Type B pancreatic cell (in vitro differentiated cells): ENCODE measurements around the gene ATXN2. TPM values are rescaled to one million over a fixed set of nuclear protein-coding genes. Genes with fewer than 3 reads are reported as not detected.
"Not testable (repeated sequence)": the region's sequence is repeated elsewhere in the genome, so short reads cannot be mapped to it uniquely, and the experiment has no call there.

Experiments used
- DNase-seq: peaks from one replicate; pipeline ENCODE4 v3.0.0; 2021; ENCODE audit warnings: mixed read lengths; ENCODE audit not compliant: unreplicated experiment; ENCODE audit errors: extremely low spot score
- H3K27ac Mint-ChIP-seq: 2 replicates; pipeline ENCODE4 v1.8.0; 2021; ENCODE audit warnings: mild to moderate bottlenecking, mixed read lengths
- H3K27me3 Mint-ChIP-seq: 2 replicates; pipeline ENCODE4 v1.8.0; 2021; ENCODE audit warnings: mixed read lengths
- H3K36me3 Mint-ChIP-seq: 2 replicates; pipeline ENCODE4 v1.8.0; 2021; ENCODE audit warnings: mixed read lengths
- H3K4me1 Mint-ChIP-seq: one replicate; pipeline ENCODE4 v1.8.0; 2021; ENCODE audit warnings: mixed read lengths; ENCODE audit not compliant: unreplicated experiment
- H3K4me3 Mint-ChIP-seq: 2 replicates; pipeline ENCODE4 v1.8.0; 2021; ENCODE audit warnings: mild to moderate bottlenecking, mixed read lengths
- H3K9me3 Mint-ChIP-seq: 2 replicates; pipeline ENCODE4 v1.8.0; 2021; ENCODE audit warnings: mixed read lengths
- CTCF ChIP-seq: fragments of 200-600 bp; sonication (generic); conservative IDR thresholded peaks from 2 replicates; pipeline ENCODE4 v1.5.0; 2021; ENCODE audit warnings: antibody characterized with exemption, mild to moderate bottlenecking
- total RNA-seq: library from RNA; stranded (reverse); gene quantifications from 2 replicates; pipeline ENCODE4 v1.2.1, GENCODE V29; 2021; ENCODE audit warnings: low replicate concordance

The ATXN2 gene
- total RNA-seq, 1 donor from 2014 or later = 80.9 TPM

DNA sequence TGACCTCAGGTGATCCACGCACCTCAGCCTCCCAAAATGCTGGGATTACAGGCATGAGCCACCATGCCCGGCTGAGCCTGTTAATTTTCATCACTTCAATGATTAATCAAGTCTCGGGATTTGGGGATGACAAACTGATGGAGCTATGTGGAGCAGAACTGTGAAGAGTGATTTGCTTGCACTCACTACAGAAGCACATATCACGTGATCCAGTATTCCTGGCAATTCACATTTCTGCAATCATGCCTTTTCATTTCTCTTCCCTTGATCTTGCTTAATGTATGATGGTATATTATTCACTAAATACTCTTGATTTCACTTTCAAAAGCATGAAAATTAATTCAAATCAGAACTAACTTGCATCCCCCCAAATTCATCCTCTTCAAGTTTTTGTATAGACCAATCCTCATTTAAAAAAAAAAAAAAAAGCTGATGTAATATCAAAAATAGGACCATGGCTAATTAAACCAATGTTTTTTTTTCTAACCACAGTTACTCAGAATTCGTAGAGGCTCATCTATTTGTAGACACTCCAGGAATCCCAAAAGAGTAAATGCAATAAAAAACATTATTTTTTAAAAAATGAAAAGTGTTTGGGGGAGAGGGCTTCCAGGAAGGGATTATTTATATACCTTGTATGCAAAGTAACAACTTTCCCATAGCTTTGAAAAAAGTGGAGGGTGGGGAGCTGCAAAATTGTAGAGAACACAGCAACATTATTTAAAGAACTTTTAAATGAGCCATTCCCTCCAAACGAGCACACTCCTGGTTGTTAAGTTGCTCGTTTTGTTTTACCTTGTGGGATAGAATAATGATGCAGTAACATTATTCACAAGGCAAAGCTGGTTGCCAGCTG lies 7.0 kb upstream of the ATXN2 start:
- H3K36me3 Mint-ChIP-seq = no peaks in the 10 kb centered on the region
- no peak overlapping the region for H3K4me3 Mint-ChIP-seq
- no peaks in the 10 kb centered on the region for H3K9me3 Mint-ChIP-seq
- TF ChIP-seq CTCF = no peak
- peaks cover 10% of the 10 kb centered on the region for H3K4me1 Mint-ChIP-seq
- no peaks in the 10 kb centered on the region for H3K27me3 Mint-ChIP-seq
- no peak overlapping the region for H3K27ac Mint-ChIP-seq
- no peak for DNase-seq

GRCh38 chr12:111602857-111603256 lies 3.7 kb upstream of the ATXN2 start:
- not testable (repeated sequence) for DNase-seq, H3K9me3 Mint-ChIP-seq, H3K36me3 Mint-ChIP-seq, H3K27me3 Mint-ChIP-seq, H3K27ac Mint-ChIP-seq, H3K4me3 Mint-ChIP-seq
- H3K4me1 Mint-ChIP-seq = peaks cover 16% of the 10 kb centered on the region

DNA sequence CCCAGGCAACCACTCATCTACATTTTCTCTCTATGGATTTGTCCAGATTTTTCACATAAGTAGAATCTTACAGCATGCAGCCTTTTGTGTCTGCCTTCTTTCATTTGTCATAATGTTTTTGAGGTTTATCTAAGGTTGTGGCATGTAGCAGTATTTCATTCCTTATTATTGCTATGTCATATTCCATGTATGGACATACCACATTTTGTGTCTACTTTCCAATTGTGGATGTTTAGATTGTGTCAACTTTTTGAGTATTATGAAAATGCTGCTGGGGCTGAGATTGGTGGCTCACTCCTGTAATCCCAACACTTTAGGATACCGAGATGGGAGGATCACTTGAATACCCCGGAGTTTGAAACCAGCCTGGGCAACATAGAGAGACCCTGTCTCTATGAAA lies 3.2 kb upstream of the ATXN2 start:
- H3K36me3 Mint-ChIP-seq = no peaks in the 10 kb centered on the region
- no peaks in the 10 kb centered on the region for H3K9me3 Mint-ChIP-seq
- peak overlapping the region; percentile 14 for H3K27ac Mint-ChIP-seq
- TF ChIP-seq CTCF = no peak
- no peak for DNase-seq
- H3K4me1 Mint-ChIP-seq = peaks cover 13% of the 10 kb centered on the region
- H3K4me3 Mint-ChIP-seq = peak overlapping the region; percentile 39
- peaks cover 2% of the 10 kb centered on the region for H3K27me3 Mint-ChIP-seq

GRCh38 chr12:111600986-111601385 lies 1.9 kb upstream of the ATXN2 start:
- Mint-ChIP-seq H3K4me1 (peaks cover 14% of the 10 kb centered on the region), H3K27ac (peak overlapping the region; percentile 29)

DNA sequence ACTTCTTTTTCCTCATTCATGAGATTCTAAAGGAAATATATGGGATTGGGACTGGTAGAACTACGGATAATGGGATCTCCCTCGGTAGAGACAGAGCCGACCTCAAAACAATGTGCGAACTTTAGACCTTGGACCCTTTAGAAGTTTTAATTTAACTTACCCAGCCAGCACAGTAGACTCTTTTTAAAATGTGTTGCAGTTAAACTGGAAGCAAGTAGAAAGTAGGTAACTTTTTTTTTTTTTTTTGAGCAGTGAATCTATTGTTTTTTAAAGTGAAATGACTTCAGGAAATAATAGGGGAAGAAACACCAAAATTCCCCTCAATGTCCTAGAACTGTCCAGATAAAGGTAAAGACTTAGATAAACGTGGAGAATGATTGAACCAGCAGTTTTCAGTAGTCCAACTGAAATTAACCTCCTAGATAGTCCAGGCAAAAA lies 1.1 kb upstream of the ATXN2 start:
- DNase-seq = no peak
- Mint-ChIP-seq H3K36me3 (peaks cover 4% of the 10 kb centered on the region), H3K27me3 (peaks cover 4% of the 10 kb centered on the region), H3K4me1 (peaks cover 18% of the 10 kb centered on the region), H3K4me3 (peak overlapping the region; percentile 83), H3K9me3 (no peaks in the 10 kb centered on the region), H3K27ac (peak overlapping the region; percentile 89)
- TF ChIP-seq CTCF = no peak

More at GRCh38 chr12:111600986-111601385, 1.9 kb upstream of the ATXN2 start:
- not testable (repeated sequence) for H3K27me3 Mint-ChIP-seq, H3K36me3 Mint-ChIP-seq, DNase-seq, H3K4me3 Mint-ChIP-seq, H3K9me3 Mint-ChIP-seq

DNA sequence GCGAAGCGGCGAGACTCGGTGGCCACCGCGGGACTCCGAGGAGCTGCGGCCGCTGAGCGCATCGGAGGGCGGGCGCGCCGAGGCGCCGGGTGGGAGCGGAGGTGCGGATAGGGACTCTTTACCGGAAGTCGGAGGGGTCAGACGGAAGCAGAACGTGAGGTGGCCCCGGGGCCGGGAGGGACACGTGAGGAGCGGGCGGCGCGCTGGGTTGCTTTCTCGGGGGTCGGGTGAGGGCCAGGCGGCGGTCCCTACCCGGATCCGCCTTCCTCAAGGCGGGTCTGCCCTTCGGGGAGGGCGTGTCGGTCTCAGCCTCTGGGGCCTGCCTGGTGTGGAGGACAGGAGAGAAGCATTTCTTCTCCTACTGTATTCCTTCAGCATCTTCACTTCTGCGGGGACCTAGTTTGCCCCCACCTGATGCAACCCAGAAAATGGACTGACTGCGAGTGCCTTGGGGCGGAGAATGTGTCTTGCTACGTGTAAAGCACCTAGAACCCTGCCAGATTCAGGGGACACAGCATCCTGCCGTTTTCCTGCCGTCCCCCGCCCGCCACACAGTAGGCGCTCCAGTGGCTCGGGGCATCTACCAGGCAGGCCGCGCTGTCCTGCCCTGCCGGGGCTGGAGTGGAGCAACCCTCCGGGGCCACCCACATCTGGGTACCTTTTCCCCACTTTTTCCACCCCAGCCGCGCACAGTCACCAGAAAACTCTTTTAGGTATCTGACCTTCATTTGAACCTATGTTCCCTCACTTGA lies 514 bp upstream of the ATXN2 start:
- Mint-ChIP-seq H3K4me3 (peak overlapping the region; percentile 83), H3K27me3 (peaks cover 4% of the 10 kb centered on the region), H3K36me3 (peaks cover 4% of the 10 kb centered on the region), H3K9me3 (no peaks in the 10 kb centered on the region), H3K27ac (peak overlapping the region; percentile 89), H3K4me1 (peaks cover 22% of the 10 kb centered on the region)
- TF ChIP-seq CTCF = peak; percentile 34
- peak; percentile 92 for DNase-seq
